Vagina (tissue), 2 donors: Measurements from ENCODE around the gene POFUT1.

ENCODE experiments used
- CTCF ChIP-seq, 3 experiments: fragments of 450-650 bp in 2 of 3; fragments of 200-600 bp in 1 of 3; sonication (generic) in 1 of 3; IDR thresholded peaks; one replicate each; pipeline ENCODE4 v1.5.1; 2017 to 2019; ENCODE audit warnings: antibody characterized with exemption in 3 of 3, mild to moderate bottlenecking in 2 of 3, moderate library complexity in 2 of 3
- POLR2A ChIP-seq, 2 donors: fragments of 450-650 bp; IDR thresholded peaks; one replicate each; pipeline ENCODE4 v1.6.1; 2017; ENCODE audit warnings: antibody characterized with exemption in 2 of 2, mild to moderate bottlenecking in 2 of 2, moderate library complexity in 2 of 2
- POLR2AphosphoS5 ChIP-seq, 2 donors: sonication (generic); formaldehyde crosslinking; IDR thresholded peaks; one replicate each; pipeline ENCODE4 v1.9.0; 2017; ENCODE audit warnings: antibody characterized with exemption in 2 of 2, mild to moderate bottlenecking in 2 of 2, low read depth in 1 of 2; ENCODE audit not compliant: insufficient read depth in 1 of 2

GRCh38 chr20:32168184-32168910 is 39.3 kb upstream of the POFUT1 start:
- TF ChIP-seq POLR2A (IDR thresholded peaks at IDR 0.05) (no peak), CTCF (IDR thresholded peaks at IDR 0.05) (no peak), POLR2AphosphoS5 (IDR thresholded peaks at IDR 0.05; ENCODE audit: insufficient read depth in 1 of 2, low read depth in 1 of 2) (no peak)
